GM21717 (cell line): ENCODE data around the gene MCAM.

Experiments used
- ATAC-seq: cut with Tn5 transposase; IDR thresholded peaks from one replicate; pipeline ENCODE4 v1.9.1; 2021; ENCODE audit warnings: mild to moderate bottlenecking, moderate library complexity; ENCODE audit not compliant: unreplicated experiment

MCAM gene

GRCh38 chr11:119345685-119346084 is 28.8 kb upstream of the MCAM start:
- ATAC-seq: no peak

GRCh38 chr11:119344291-119345010 is 27.5 kb upstream of the MCAM start:
- ATAC-seq: no peak

GRCh38 chr11:119343726-119344125 is 26.8 kb upstream of the MCAM start:
- ATAC-seq: no peak

- ATAC-seq: no peak
These were observed 25.6 kb upstream of the MCAM start for GRCh38 chr11:119342362-119343130.

- no peak for ATAC-seq
These were observed 25.0 kb upstream of the MCAM start for GRCh38 chr11:119342023-119342300.

GRCh38 chr11:119341222-119342022 is 24.5 kb upstream of the MCAM start:
- ATAC-seq: no peak

- ATAC-seq: no peak
These were observed 23.6 kb upstream of the MCAM start, which contains the start of gene C1QTNF5 for GRCh38 chr11:119340335-119341221. Gene C1QTNF5 (minus strand): TSS chr11:119340883. CDS start chr11:119340397, 486 bp downstream.

- no peak for ATAC-seq
These were observed 22.8 kb upstream of the MCAM start for GRCh38 chr11:119339589-119340334.

GRCh38 chr11:119338965-119339588 is 22.1 kb upstream of the MCAM start:
- ATAC-seq: no peak

- ATAC-seq: no peak
These were observed 21.5 kb upstream of the MCAM start for GRCh38 chr11:119338318-119338890.

- ATAC-seq: no peak
These were observed 20.8 kb upstream of the MCAM start for GRCh38 chr11:119337581-119338317.

- no peak for ATAC-seq
These were observed 20.0 kb upstream of the MCAM start for GRCh38 chr11:119336744-119337469.

- ATAC-seq: no peak
These were observed 19.0 kb upstream of the MCAM start for GRCh38 chr11:119335655-119336543.

GRCh38 chr11:119335091-119335654 is 18.2 kb upstream of the MCAM start:
- no peak for ATAC-seq

- ATAC-seq: peak; percentile 91
These were observed 17.4 kb upstream of the MCAM start, which contains the start of gene RNF26 for GRCh38 chr11:119334174-119334930. Gene RNF26 (plus strand): TSS chr11:119334527. CDS start chr11:119335123, 596 bp downstream.
